CD1c-positive myeloid dendritic cell (primary cell): ENCODE data around the gene RABL6.
A peak's percentile ranks its signal among the peaks of the same experiment; 100 is the strongest.
"Not testable (repeated sequence)": the region's sequence is repeated elsewhere in the genome, so short reads cannot be mapped to it uniquely, and the experiment has no call there.

ENCODE experiments used
- DNase-seq: peaks from one replicate; pipeline ENCODE4 v3.0.0-alpha.2; 2016; ENCODE audit errors: extremely low spot score

Gene RABL6

GRCh38 chr9:136807281-136808074, at the start of gene RABL6:
Gene RABL6 (plus strand): TSS chr9:136807948. CDS start chr9:136808197, 249 bp downstream.
- DNase-seq: peak; percentile 91

GRCh38 chr9:136759001-136759400, 48.7 kb upstream of the RABL6 start:
- no peak for DNase-seq

- DNase-seq: no peak
These were observed 48.1 kb upstream of the RABL6 start for GRCh38 chr9:136759436-136760325.

- no peak for DNase-seq
These were observed 47.3 kb upstream of the RABL6 start for GRCh38 chr9:136760424-136760823.

- peak; percentile 42 for DNase-seq
These were observed 46.8 kb upstream of the RABL6 start for GRCh38 chr9:136760834-136761544.

- DNase-seq: no peak
These were observed 46.2 kb upstream of the RABL6 start for GRCh38 chr9:136761545-136761981.

- DNase-seq: no peak
These were observed 45.5 kb upstream of the RABL6 start for GRCh38 chr9:136762221-136762691.

- DNase-seq: peak; percentile 11
These were observed 44.7 kb upstream of the RABL6 start for GRCh38 chr9:136762915-136763648.

- DNase-seq: no peak
These were observed 44.1 kb upstream of the RABL6 start for GRCh38 chr9:136763649-136764035.

- no peak for DNase-seq
These were observed 43.4 kb upstream of the RABL6 start, which contains the start of gene LCN15 for GRCh38 chr9:136764301-136764891. Gene LCN15 (minus strand): TSS chr9:136764518. CDS start chr9:136764488, 30 bp downstream.

GRCh38 chr9:136765041-136765440, 42.7 kb upstream of the RABL6 start:
- no peak for DNase-seq

- not testable (repeated sequence) for DNase-seq
These were observed 41.9 kb upstream of the RABL6 start for GRCh38 chr9:136765745-136766409.

GRCh38 chr9:136766410-136767120, 41.2 kb upstream of the RABL6 start:
- peak; percentile 44 for DNase-seq

GRCh38 chr9:136769710-136770191, 38.0 kb upstream of the RABL6 start:
- DNase-seq: peak; percentile 58

- no peak for DNase-seq
These were observed 35.8 kb upstream of the RABL6 start for GRCh38 chr9:136771907-136772415.

GRCh38 chr9:136773386-136774044, 34.2 kb upstream of the RABL6 start:
- peak; percentile 45 for DNase-seq

- no peak for DNase-seq
These were observed 33.2 kb upstream of the RABL6 start for GRCh38 chr9:136774416-136775045.

GRCh38 chr9:136775191-136775590, 32.6 kb upstream of the RABL6 start:
- DNase-seq: no peak
